Stomach (tissue), 4 donors: ENCODE measurements around the gene ETV1.

ENCODE experiments used
- CTCF ChIP-seq, 7 experiments: fragments of 450-650 bp in 4 of 7; fragments of 200-600 bp in 3 of 7; sonication (generic) in 3 of 7; IDR thresholded peaks; one replicate each; pipeline ENCODE4 v1.5.1; 2016 to 2019; ENCODE audit warnings: antibody characterized with exemption in 7 of 7, control low read depth in 2 of 7, mild to moderate bottlenecking in 1 of 7
- POLR2A ChIP-seq, 4 donors: fragments of 450-650 bp; IDR thresholded peaks; one replicate each; pipeline ENCODE4 v1.6.1; 2016; ENCODE audit warnings: antibody characterized with exemption in 4 of 4, control low read depth in 2 of 4, mild to moderate bottlenecking in 1 of 4, moderate library complexity in 1 of 4
- POLR2AphosphoS5 ChIP-seq, 3 donors: sonication (generic); formaldehyde crosslinking; IDR thresholded peaks; one replicate each; pipeline ENCODE4 v1.6.1; 2016; ENCODE audit warnings: antibody characterized with exemption in 3 of 3

GRCh38 chr7:13965077-13965476 lies 24.4 kb downstream of the ETV1 start:
- TF ChIP-seq CTCF (IDR thresholded peaks at IDR 0.05) (no peak), POLR2A (IDR thresholded peaks at IDR 0.05) (no peak), POLR2AphosphoS5 (IDR thresholded peaks at IDR 0.05) (no peak)
